ENCODE data around the gene DNAH6.
"Not testable (repeated sequence)": the region's sequence is repeated elsewhere in the genome, so short reads cannot be mapped to it uniquely, and the experiment has no call there.

The DNAH6 gene

DNA sequence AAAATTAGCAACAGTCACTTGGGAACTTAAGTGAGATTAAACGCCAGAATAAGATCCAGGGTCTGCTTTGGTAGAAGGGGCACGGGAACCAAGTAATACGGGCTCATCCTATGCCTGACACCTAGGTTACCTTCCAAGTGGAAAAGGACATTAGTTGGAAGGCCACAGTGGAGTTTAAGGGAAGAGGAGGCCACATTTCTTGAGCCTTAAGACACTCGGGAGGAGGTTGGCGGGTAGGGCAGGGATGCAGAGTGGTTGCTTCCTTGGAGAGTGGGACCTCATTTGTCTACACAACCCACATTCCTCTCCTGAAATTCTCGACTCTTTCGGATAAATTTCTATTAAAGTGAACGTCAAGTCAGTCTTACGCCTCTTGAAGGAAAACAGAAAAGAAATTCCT is 510 bp upstream of the DNAH6 start:
- no peak for DNase-seq

GRCh38 chr2:84519332-84519957 is 3.1 kb downstream of the DNAH6 start:
- no peak for DNase-seq

- DNase-seq: no peak
Measured at GRCh38 chr2:84526562-84526961, 10.3 kb downstream of the DNAH6 start.

DNA sequence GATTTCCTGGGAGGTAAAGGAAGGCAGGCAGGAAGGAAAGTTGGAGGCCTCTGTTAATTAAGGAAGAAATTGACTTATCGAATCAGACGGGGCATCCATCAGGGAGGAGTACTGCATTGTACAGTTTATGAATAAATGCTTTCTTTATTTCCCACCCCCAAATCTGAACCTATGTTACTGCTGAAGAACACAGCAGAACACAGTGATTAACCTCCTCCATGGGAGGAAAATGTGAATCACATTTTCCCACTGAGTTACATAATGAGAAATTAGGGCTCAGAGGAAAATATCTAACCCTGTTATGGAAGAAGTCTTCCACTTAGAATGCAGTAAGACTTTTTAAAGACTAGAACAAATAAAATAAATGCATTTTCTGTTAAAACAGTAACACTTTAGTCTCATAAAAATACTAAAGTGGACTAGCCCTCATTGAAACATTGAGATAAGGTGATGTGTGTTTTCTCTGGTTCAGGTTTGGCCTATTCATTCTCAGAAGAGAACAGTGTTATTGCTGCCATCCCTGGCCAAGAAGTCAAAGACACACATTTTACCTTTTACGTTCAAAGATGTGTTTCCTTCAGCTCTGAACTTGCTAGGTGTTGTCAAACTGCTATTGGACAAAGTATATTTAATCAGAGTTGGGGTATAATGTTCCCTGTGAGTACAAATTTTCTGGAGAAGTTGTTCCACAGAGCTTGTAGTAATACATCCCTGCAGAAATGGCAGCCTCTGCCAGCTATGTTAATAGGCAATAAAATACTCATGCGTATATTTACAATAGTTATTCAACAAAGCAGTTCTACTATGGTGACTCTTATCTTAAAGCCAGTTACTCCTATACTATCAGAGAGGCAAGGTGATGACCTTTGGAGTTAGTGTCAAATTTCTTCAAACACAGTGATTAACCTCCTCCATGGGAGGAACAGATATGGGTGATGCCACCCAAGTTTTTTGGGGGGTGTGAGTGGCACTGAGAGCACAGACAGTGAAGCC is 11.1 kb downstream of the DNAH6 start:
- no peak for DNase-seq

GRCh38 chr2:84532291-84532690 is 16.0 kb downstream of the DNAH6 start:
- DNase-seq: no peak

DNA sequence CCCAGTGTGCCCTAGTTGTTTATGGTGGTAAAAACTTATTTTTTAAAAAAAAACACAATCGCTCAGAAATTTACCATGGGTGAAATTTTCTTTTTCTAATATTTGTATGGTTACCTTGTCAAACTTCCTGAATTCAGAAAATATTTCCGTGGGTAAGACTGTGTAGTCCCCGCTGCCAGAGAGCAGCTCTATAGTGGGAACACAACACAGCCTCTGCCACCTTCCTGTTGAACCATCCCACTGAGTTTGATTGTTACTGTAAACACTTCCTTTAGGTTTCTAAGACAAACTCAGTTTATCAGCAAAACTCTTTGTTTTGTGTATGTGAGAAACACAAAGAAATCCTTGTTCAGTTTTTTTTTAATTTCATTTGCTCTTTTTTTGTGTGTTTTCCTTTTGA is 17.9 kb downstream of the DNAH6 start:
- DNase-seq: no peak

DNA sequence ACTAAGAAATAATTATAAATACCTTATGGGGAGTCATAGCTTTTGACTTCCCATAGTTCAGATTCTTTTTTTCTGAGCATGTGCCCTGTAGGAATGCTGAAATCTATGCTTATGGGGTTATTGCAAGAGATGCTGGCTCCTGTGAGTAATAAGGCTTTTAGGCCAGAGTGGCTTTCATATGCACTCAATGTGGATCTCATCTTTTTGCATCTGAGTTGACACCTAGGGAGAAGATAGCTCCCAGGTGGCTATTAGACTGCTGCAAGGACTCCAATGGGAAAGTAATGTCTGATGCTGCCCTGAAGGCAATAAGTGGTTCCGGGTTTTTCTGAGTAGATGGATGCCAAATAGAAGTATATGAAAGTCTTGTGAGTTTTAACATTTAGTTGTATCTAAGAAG is 21.0 kb downstream of the DNAH6 start:
- DNase-seq: no peak

DNA sequence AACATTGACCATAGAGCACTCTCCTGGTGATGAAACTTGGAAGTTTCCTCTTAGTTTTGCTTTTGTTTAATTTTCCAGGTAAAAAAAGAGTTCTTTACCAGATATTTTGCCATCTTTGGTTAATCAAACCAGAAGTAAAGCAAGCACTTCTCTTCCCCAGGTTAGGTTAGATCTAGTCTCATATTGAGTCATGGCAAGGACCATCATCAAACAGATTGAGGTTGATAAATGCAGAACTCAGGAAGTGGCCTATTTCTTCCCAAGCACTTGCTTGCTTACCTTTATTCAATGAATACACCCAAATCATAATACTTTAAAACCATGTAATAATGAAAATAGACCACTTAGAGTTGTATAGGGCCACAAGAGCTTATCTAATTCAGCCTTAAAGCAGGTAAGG is 23.4 kb downstream of the DNAH6 start:
- peak in 1 of 5 experiments; percentile 85 for DNase-seq

DNA sequence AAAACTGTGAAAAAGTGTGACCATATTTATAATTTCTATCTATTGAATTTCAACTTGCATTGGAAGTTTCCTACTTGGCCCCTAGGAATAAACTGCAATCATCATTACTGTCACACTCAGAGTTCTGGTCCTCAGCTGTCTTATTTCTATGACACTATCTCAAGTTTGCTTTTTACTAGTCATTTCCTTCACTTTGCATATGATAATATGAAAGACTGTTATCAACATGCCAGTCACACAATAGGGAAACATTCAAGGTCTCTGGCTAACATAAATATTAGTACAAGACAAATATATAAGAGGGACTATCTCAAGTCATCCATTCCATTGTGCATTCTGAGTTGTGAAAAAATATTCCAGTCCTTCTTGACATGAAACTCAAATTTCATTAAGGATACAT is 28.7 kb downstream of the DNAH6 start:
- no peak for DNase-seq

- DNase-seq: no peak
Measured at GRCh38 chr2:84546551-84546950, 30.3 kb downstream of the DNAH6 start.

GRCh38 chr2:84548303-84548702 is 32.0 kb downstream of the DNAH6 start:
- DNase-seq: no peak

DNA sequence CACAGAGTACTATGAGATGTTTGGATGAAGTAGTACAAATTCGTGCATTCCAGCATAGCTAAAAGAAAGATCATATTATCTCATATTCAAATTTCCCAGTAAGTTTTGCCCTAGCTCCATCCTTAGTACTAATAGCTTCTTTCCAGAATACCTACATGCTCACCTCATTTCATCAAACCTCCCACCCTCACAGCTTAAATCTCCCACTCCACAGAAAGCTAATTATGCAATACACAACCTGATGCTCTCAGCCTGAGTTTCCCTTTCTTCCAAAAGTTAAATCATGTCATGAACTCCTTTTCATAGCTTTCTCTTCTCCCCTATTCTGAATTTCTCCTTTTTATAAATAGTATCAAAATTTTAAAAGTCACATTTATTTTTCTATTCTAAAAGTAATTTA is 34.6 kb downstream of the DNAH6 start:
- no peak for DNase-seq

- not testable (repeated sequence) for DNase-seq
Measured at GRCh38 chr2:84551526-84551925, 35.2 kb downstream of the DNAH6 start.

- peak in 1 of 5 experiments; percentile 82 for DNase-seq
Measured at GRCh38 chr2:84556190-84556589, 39.9 kb downstream of the DNAH6 start.

- no peak for DNase-seq
Measured at GRCh38 chr2:84559838-84560237, 43.5 kb downstream of the DNAH6 start.

- DNase-seq: peak in 1 of 5 experiments; percentile 17
Measured at GRCh38 chr2:84579661-84580060, 63.4 kb downstream of the DNAH6 start.

- DNase-seq: no peak
Measured at GRCh38 chr2:84603911-84604310, 87.6 kb downstream of the DNAH6 start.

DNA sequence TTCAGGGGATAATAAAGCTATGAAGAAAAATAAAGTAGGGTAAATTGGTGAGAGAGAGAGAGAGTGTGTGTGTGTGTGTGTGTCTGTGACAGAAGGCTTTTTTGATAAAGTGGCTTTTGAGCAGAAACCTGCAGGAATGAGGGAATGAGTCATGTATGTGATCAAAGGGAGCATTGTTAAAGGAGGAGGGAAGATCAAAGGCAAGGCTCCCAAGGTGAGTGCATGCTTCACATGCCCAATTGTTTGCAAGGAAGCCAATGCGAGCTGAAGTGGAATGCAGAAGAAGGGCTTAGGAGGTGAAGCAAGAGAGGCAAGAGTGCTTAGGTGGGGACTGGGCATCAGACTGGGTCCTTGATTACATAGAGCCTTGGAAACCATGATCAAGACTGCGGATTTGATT is 96.8 kb downstream of the DNAH6 start:
- no peak for DNase-seq

GRCh38 chr2:84619794-84620371 is 103.6 kb downstream of the DNAH6 start:
- no peak for DNase-seq

GRCh38 chr2:84628486-84628885 is 112.2 kb downstream of the DNAH6 start:
- no peak for DNase-seq

- DNase-seq: no peak
Measured at GRCh38 chr2:84629550-84629949, 113.3 kb downstream of the DNAH6 start.

GRCh38 chr2:84631047-84631446 is 114.7 kb downstream of the DNAH6 start:
- peak in 2 of 5 experiments; percentile 3 to 51 for DNase-seq

- DNase-seq: peak in 1 of 5 experiments; percentile 38
Measured at GRCh38 chr2:84631985-84632384, 115.7 kb downstream of the DNAH6 start.
